Measurements from ENCODE around the gene CPNE2.

Gene CPNE2

DNA sequence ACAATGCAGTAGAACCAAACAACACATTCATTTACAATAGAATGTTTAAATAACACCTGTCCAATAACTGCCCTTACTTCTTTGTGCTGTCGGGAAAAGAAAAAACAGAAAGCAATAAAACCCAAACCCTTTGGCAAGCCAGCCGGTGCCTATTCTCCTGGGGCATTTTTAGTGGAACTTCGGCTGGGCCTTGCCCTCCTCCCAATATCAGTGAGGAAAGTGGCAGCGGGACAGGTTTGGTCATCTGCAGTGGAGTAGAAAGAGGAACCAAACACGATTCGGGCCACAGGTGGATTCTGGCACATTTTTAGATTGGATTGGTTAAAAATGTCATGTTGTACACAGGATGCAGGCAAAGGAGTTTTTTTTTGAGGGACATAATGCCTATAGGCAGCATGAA, 61.5 kb downstream of the CPNE2 start:
- Histone ChIP-seq H3K27ac (no peak overlapping the region), H3K9ac (ENCODE audit: insufficient read length) (no peak overlapping the region), H3K4me3 (no peak overlapping the region), H3K9me3 (ENCODE audit: low read depth, low read length) (no peaks in the 10 kb centered on the region), H3K36me3 (ENCODE audit: insufficient read depth, low read length) (peaks cover 10% of the 10 kb centered on the region; the same call in 1 of the 2 replicates)
- DNase-seq (ENCODE audit: low read depth, low spot score): no peak
- TF ChIP-seq POLR2AphosphoS5 (IDR thresholded peaks at IDR 0.05; ENCODE audit: borderline replicate concordance, low read depth, low read length) (no peak), FOXP2 (optimal IDR thresholded peaks at IDR 0.05; ENCODE audit: control extremely low read depth, extremely low read length, insufficient read depth) (no peak), EZH2 (IDR thresholded peaks at IDR 0.05) (no peak)

DNA sequence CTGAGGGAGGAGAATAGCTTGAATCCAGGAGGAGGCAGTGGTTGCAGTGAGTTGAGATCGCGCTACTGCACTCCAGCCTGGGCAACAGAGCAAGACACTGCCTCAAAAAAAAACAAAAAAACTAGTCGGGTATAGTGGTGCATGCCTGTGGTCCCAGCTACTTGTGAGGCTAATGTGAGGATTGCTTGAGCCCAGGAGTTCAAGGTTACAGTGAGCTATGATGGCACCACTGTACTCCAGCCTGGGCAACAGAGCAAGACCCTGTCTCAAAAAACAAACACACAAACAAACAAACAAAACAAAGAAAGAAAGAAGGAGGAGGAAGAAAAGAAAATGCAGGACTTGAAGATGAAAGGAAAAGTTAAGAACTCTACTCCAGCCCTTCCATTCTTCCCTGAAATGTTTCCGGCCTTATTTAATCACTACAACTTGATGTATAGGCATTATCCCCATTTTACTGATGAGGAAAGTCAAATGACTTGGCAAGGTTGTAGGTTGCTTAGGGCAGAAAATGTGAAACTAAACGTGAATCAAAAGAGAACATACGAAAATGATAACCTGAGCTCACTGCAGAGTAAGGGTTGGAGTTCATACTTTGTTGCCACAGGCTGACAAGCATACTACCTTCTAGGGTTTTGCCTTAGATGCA, 63.4 kb downstream of the CPNE2 start:
- Histone ChIP-seq H3K36me3 (ENCODE audit: insufficient read depth, low read length) (peaks cover 17% of the 10 kb centered on the region; the same call in 1 of the 2 replicates), H3K27ac (no peak overlapping the region), H3K9me3 (ENCODE audit: low read depth, low read length) (no peaks in the 10 kb centered on the region), H3K4me3 (no peak overlapping the region), H3K9ac (ENCODE audit: insufficient read length) (no peak overlapping the region)
- TF ChIP-seq POLR2AphosphoS5 (IDR thresholded peaks at IDR 0.05; ENCODE audit: borderline replicate concordance, low read depth, low read length) (no peak), EZH2 (IDR thresholded peaks at IDR 0.05) (no peak), FOXP2 (optimal IDR thresholded peaks at IDR 0.05; ENCODE audit: control extremely low read depth, extremely low read length, insufficient read depth) (no peak)
- DNase-seq (ENCODE audit: low read depth, low spot score): no peak

DNA sequence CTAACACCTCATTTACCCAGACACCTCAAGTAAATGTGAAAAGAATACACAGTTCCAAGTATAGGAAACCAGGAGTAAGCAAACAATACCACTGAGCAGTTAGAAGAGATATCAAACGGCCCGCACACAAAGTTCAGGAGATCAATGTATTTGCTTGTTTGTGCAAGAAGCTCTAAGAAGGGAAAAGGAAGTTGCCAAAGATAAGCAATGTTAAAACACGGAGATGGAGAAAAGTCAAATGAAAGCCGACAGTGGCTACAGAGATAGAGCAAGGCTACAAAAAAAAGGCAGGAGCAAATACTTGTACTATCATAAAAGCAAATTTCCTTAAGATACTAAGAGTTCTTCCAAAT, 63.9 kb downstream of the CPNE2 start:
- Histone ChIP-seq H3K4me3 (no peak overlapping the region), H3K9me3 (ENCODE audit: low read depth, low read length) (no peaks in the 10 kb centered on the region), H3K27ac (no peak overlapping the region), H3K36me3 (ENCODE audit: insufficient read depth, low read length) (peaks cover 17% of the 10 kb centered on the region; the same call in 1 of the 2 replicates), H3K9ac (ENCODE audit: insufficient read length) (no peak overlapping the region)
- TF ChIP-seq EZH2 (IDR thresholded peaks at IDR 0.05) (no peak), FOXP2 (optimal IDR thresholded peaks at IDR 0.05; ENCODE audit: control extremely low read depth, extremely low read length, insufficient read depth) (no peak), POLR2AphosphoS5 (IDR thresholded peaks at IDR 0.05; ENCODE audit: borderline replicate concordance, low read depth, low read length) (no peak)
- DNase-seq (ENCODE audit: low read depth, low spot score): no peak

DNA sequence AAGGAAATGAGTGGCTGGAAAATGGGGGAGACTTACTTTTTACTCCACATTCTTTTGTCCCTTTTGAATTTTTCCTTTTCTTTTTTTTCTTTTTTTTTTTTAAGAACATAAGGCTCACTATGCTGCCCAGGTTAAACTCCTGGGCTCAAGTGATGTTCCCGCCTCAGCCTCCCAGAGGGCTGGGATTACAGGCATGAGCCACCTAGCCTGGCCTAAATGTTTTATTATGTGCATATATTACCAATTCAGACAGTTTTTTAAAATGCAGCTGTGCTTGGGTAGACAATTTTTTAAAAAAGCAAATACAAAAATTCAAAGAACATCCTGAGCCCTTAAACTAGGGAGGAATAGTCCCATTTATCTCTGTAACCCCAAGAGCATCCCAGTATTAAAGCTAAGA, 65.2 kb downstream of the CPNE2 start:
- Histone ChIP-seq H3K36me3 (ENCODE audit: insufficient read depth, low read length) (peaks cover 17% of the 10 kb centered on the region; the same call in 1 of the 2 replicates), H3K4me3 (no peak overlapping the region), H3K9me3 (ENCODE audit: low read depth, low read length) (no peaks in the 10 kb centered on the region), H3K27ac (no peak overlapping the region), H3K9ac (ENCODE audit: insufficient read length) (no peak overlapping the region)
- no peak for TF ChIP-seq FOXP2 (optimal IDR thresholded peaks at IDR 0.05; ENCODE audit: control extremely low read depth, extremely low read length, insufficient read depth)
- TF ChIP-seq EZH2 (IDR thresholded peaks at IDR 0.05): no peak
- no peak for TF ChIP-seq POLR2AphosphoS5 (IDR thresholded peaks at IDR 0.05; ENCODE audit: borderline replicate concordance, low read depth, low read length)
- no peak for DNase-seq (ENCODE audit: low read depth, low spot score)

DNA sequence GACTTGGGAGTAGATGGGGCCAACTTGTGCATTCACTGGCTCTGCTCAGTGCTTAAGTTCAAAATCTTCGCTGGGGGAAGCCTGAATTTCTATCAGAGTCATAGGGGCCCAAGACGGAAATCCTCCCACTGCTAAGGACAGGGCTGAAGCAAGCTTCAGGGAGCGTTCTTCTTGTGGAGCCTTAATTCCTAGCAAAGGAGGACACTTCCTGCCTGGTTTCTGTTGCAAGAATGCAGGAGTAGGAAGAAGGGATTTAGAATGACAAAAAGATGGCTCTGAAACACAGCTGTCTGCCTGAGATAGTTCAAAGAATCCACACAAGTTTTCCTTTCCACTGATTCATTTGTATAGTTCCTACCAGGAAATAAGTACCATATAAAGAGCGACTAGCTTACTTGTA, 67.1 kb downstream of the CPNE2 start:
- Histone ChIP-seq H3K9ac (ENCODE audit: insufficient read length) (no peak overlapping the region), H3K36me3 (ENCODE audit: insufficient read depth, low read length) (peaks cover 27% of the 10 kb centered on the region), H3K9me3 (ENCODE audit: low read depth, low read length) (no peaks in the 10 kb centered on the region), H3K27ac (no peak overlapping the region), H3K4me3 (no peak overlapping the region)
- no peak for DNase-seq (ENCODE audit: low read depth, low spot score)
- TF ChIP-seq FOXP2 (optimal IDR thresholded peaks at IDR 0.05; ENCODE audit: control extremely low read depth, extremely low read length, insufficient read depth): no peak
- TF ChIP-seq EZH2 (IDR thresholded peaks at IDR 0.05): no peak
- TF ChIP-seq POLR2AphosphoS5 (IDR thresholded peaks at IDR 0.05; ENCODE audit: borderline replicate concordance, low read depth, low read length): no peak

DNA sequence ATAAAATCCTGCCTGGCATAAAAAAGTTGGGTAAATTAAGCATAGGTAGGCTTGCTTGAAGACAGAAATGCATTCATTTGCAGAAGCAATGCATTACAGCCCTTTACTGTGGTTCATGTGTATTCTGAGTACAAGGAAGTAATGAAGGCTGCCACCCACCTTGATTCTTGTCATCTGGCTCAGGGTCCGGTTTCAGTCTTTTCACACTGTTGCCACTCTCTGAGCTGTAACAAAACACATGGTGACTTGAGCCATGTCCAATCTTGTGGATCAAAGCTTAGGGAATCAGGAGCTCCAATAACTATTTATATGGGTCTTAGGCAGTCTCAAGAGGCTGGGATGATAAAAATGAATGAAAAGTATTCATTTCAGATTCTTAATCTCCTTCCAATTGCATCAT, 71.5 kb downstream of the CPNE2 start:
- Histone ChIP-seq H3K9ac (ENCODE audit: insufficient read length) (no peak overlapping the region), H3K27ac (no peak overlapping the region), H3K4me3 (no peak overlapping the region), H3K36me3 (ENCODE audit: insufficient read depth, low read length) (peaks cover 36% of the 10 kb centered on the region), H3K9me3 (ENCODE audit: low read depth, low read length) (no peaks in the 10 kb centered on the region)
- DNase-seq (ENCODE audit: low read depth, low spot score): no peak
- TF ChIP-seq POLR2AphosphoS5 (IDR thresholded peaks at IDR 0.05; ENCODE audit: borderline replicate concordance, low read depth, low read length) (no peak), EZH2 (IDR thresholded peaks at IDR 0.05) (no peak), FOXP2 (optimal IDR thresholded peaks at IDR 0.05; ENCODE audit: control extremely low read depth, extremely low read length, insufficient read depth) (no peak)

DNA sequence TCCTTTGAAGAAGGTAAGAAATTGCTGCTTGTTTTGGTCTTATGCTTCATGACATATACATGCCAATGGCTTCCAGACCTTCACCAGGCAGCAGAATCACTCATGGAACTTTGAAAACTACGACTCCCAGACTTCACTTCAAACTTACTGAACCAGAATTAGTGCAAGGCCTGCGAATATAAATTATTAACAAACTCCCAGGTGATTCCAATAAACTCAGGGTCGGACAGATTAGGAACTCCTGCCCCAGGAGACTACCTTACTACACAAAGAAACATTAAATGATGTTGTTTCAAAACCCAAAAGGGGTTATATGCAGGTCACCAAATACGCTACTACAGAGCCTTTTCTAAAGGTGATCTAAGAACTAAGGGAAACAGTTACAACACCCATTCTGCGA, 73.1 kb downstream of the CPNE2 start:
- TF ChIP-seq FOXP2 (optimal IDR thresholded peaks at IDR 0.05; ENCODE audit: control extremely low read depth, extremely low read length, insufficient read depth) (no peak), POLR2AphosphoS5 (IDR thresholded peaks at IDR 0.05; ENCODE audit: borderline replicate concordance, low read depth, low read length) (no peak), EZH2 (IDR thresholded peaks at IDR 0.05) (no peak)
- no peak overlapping the region for H3K4me3 ChIP-seq
- H3K9ac ChIP-seq (ENCODE audit: insufficient read length): no peak overlapping the region
- DNase-seq (ENCODE audit: low read depth, low spot score): no peak
- H3K36me3 ChIP-seq (ENCODE audit: insufficient read depth, low read length): peaks cover 33% of the 10 kb centered on the region
- no peaks in the 10 kb centered on the region for H3K9me3 ChIP-seq (ENCODE audit: low read depth, low read length)
- H3K27ac ChIP-seq: no peak overlapping the region

DNA sequence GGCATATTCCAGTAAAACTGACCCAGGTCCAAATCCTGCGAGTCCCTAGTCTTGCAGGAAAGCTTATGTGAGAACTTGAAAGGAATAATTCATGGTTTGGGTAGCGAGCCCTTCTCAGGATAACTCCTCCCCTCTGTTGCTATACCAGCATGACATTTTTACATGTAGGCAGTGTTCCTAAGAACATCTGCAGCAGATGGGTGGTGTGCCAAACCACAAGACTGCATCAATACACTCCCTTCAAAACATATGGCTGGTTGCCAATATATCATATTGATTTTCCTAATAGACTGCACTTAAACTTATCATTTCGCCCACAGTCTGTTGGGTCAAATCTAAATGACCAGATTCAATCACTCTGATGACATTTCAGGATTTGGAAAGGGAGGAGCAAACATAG, 73.6 kb downstream of the CPNE2 start:
- H3K4me3 ChIP-seq: no peak overlapping the region
- H3K9ac ChIP-seq (ENCODE audit: insufficient read length): no peak overlapping the region
- no peak overlapping the region for H3K27ac ChIP-seq
- H3K36me3 ChIP-seq (ENCODE audit: insufficient read depth, low read length): peaks cover 31% of the 10 kb centered on the region
- DNase-seq (ENCODE audit: low read depth, low spot score): no peak
- no peaks in the 10 kb centered on the region for H3K9me3 ChIP-seq (ENCODE audit: low read depth, low read length)
- no peak for TF ChIP-seq FOXP2 (optimal IDR thresholded peaks at IDR 0.05; ENCODE audit: control extremely low read depth, extremely low read length, insufficient read depth)
- TF ChIP-seq EZH2 (IDR thresholded peaks at IDR 0.05): no peak
- no peak for TF ChIP-seq POLR2AphosphoS5 (IDR thresholded peaks at IDR 0.05; ENCODE audit: borderline replicate concordance, low read depth, low read length)

DNA sequence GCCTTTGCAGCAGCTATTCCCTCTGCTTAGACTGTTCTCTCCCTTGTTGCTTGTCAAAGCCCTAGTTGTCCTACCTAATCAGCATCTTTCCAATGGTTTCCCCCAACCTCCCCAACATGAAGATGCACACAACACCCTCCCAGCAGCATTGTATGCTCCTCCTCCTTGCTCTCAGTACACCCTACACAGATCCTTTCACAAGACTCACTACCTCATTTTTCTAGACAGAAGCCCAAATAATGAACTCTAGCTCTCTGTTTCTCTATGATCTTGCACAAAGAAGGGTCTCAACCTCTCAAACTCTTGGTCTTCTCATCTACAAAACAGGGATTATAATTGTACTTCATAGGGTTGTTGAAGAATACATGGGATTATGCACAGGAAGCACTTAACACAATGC, 74.1 kb downstream of the CPNE2 start:
- Histone ChIP-seq H3K36me3 (ENCODE audit: insufficient read depth, low read length) (peaks cover 31% of the 10 kb centered on the region), H3K27ac (no peak overlapping the region), H3K4me3 (no peak overlapping the region), H3K9me3 (ENCODE audit: low read depth, low read length) (no peaks in the 10 kb centered on the region), H3K9ac (ENCODE audit: insufficient read length) (no peak overlapping the region)
- DNase-seq (ENCODE audit: low read depth, low spot score): no peak
- TF ChIP-seq EZH2 (IDR thresholded peaks at IDR 0.05) (no peak), POLR2AphosphoS5 (IDR thresholded peaks at IDR 0.05; ENCODE audit: borderline replicate concordance, low read depth, low read length) (no peak), FOXP2 (optimal IDR thresholded peaks at IDR 0.05; ENCODE audit: control extremely low read depth, extremely low read length, insufficient read depth) (no peak)

All from SK-N-MC (cell line).